Muscle of leg (tissue), 16 donors: Measurements from ENCODE around the gene LAMB2. TPM values are rescaled to one million over a fixed set of nuclear protein-coding genes. Genes with fewer than 3 reads are reported as not detected.

Experiments used
- DNase-seq: peaks from one replicate; pipeline ENCODE4 v3.0.0; 2013
- H3K27ac ChIP-seq: one replicate; pipeline ENCODE4 v1.5.1; 2013; ENCODE audit warnings: mild to moderate bottlenecking, low read length, control low read depth
- H3K27me3 ChIP-seq: one replicate; pipeline ENCODE4 v1.6.1; 2013; ENCODE audit warnings: low read length; ENCODE audit not compliant: control insufficient read depth, insufficient read depth
- H3K36me3 ChIP-seq: one replicate; pipeline ENCODE4 v1.6.1; 2013; ENCODE audit warnings: low read length; ENCODE audit not compliant: control insufficient read depth, insufficient read depth
- H3K4me1 ChIP-seq: one replicate; pipeline ENCODE4 v1.6.1; 2013; ENCODE audit warnings: low read length; ENCODE audit not compliant: control insufficient read depth, insufficient read depth
- H3K4me3 ChIP-seq: one replicate; pipeline ENCODE4 v1.5.1; 2013; ENCODE audit warnings: low read length, control low read depth
- H3K9me3 ChIP-seq: replicated peaks from 2 replicates; pipeline ENCODE4 v1.6.1; 2013; ENCODE audit warnings: low read depth, low read length; ENCODE audit not compliant: control insufficient read depth
- WGBS: methylation state at CpG from one replicate; pipeline ENCODE4 v1.1.5; 2013; ENCODE audit warnings: missing lambda C conversion rate; ENCODE audit not compliant: insufficient coverage; 5-methylcytosine and 5-hydroxymethylcytosine counted together
- long read RNA-seq, 11 donors: transcript quantifications; one replicate each; lab custom pipeline, GENCODE V29; 2026
- polyA plus RNA-seq, 8 donors: library from polyadenylated mRNA; unstranded; fragments of 120-200 nt; gene quantifications; one replicate each; pipeline versions ENCODE4 v1.2.1 to v1.2.3, GENCODE V29; 2013; ENCODE audit warnings: inconsistent platforms in 1 of 8, low replicate concordance in 1 of 8; ENCODE audit not compliant: insufficient read length in 8 of 8, insufficient read depth in 1 of 8
- total RNA-seq: library from RNA; stranded (reverse); fragments of 120-200 nt; gene quantifications from one replicate; pipeline ENCODE4 v1.2.4, GENCODE V29; 2013

Gene LAMB2
- 445 TPM for total RNA-seq
- 100 to 1,000 TPM; 350 to 408 (median 380) TPM for polyA plus RNA-seq
- long read RNA-seq, donor 1, full-length matches to known transcripts = 8 of 17 reads
- long read RNA-seq, donor 1, partial matches to known transcripts = 9 of 17 reads
- long read RNA-seq, donor 1, other reads (novel, unspliced or antisense) = 0 of 17 reads
- long read RNA-seq, donor 2 = 0 reads
- long read RNA-seq, donor 3, full-length matches to known transcripts = 23 of 50 reads
- long read RNA-seq, donor 3, partial matches to known transcripts = 27 of 50 reads
- long read RNA-seq, donor 3, other reads (novel, unspliced or antisense) = 0 of 50 reads
- long read RNA-seq, donor 4, full-length matches to known transcripts = 11 of 38 reads
- long read RNA-seq, donor 4, partial matches to known transcripts = 27 of 38 reads
- long read RNA-seq, donor 4, other reads (novel, unspliced or antisense) = 0 of 38 reads
- long read RNA-seq, donor 5, full-length matches to known transcripts = 33 of 174 reads
- long read RNA-seq, donor 5, partial matches to known transcripts = 141 of 174 reads
- long read RNA-seq, donor 5, other reads (novel, unspliced or antisense) = 0 of 174 reads
- long read RNA-seq, donor 6, full-length matches to known transcripts = 26 of 82 reads
- long read RNA-seq, donor 6, partial matches to known transcripts = 56 of 82 reads
- long read RNA-seq, donor 6, other reads (novel, unspliced or antisense) = 0 of 82 reads
- long read RNA-seq, donor 7, full-length matches to known transcripts = 19 of 66 reads
- long read RNA-seq, donor 7, partial matches to known transcripts = 47 of 66 reads
- long read RNA-seq, donor 7, other reads (novel, unspliced or antisense) = 0 of 66 reads
- long read RNA-seq, donor 8, transcript LAMB2-212 (2 exons, 412 nt) = major isoform, 6 of 45 reads
- long read RNA-seq, donor 8, partial matches to known transcripts = 35 of 45 reads
- long read RNA-seq, donor 8, other reads (novel, unspliced or antisense) = 0 of 45 reads
- long read RNA-seq, donor 9, full-length matches to known transcripts = 19 of 88 reads
- long read RNA-seq, donor 9, partial matches to known transcripts = 69 of 88 reads
- long read RNA-seq, donor 9, other reads (novel, unspliced or antisense) = 0 of 88 reads
- long read RNA-seq, donor 10, full-length matches to known transcripts = 22 of 49 reads
- long read RNA-seq, donor 10, partial matches to known transcripts = 27 of 49 reads
- long read RNA-seq, donor 10, other reads (novel, unspliced or antisense) = 0 of 49 reads
- long read RNA-seq, donor 11, full-length matches to known transcripts = 29 of 90 reads
- long read RNA-seq, donor 11, partial matches to known transcripts = 61 of 90 reads
- long read RNA-seq, donor 11, other reads (novel, unspliced or antisense) = 0 of 90 reads

DNA sequence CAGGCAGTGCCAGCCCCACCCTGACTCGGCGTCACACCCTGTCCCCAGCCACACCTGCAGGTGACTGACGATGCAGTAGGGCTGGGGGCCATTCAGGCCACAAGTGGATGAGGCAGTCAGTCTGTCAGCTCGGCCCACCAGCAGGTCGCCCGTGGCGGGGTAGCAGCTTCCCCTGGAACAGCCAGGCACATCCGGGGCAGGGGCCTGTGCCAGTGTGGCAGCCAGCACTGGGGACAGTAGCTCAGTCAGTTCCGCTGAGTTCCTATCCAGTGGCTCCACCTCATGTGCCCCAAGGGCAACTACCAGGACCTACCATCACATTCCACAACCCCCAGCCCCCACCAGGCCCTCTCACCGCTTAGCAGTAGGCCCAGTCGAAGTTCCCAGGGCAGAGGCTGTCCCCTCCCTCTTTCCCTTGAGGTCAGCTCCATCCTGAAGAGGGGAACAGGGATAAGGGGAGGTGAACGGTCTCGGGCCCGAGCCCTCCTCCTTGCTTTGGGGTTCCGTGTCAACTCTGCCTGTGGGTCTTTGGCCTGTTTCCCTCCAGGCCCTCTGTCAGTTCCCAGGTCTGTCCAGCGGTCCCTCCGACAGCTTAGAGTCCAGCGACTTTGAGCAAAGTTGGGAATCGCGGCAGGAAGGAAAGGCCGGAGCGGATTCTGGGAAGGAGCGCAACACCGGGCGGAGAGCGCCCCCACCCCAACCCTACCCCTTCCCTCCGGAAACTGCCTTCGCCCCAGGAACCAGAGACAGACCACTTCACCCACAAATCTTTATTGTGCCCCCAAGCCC, at the start of gene LAMB2:
LAMB2 (minus strand) TSS at position 614 of the 789 bp plus-strand sequence; CDS start at position 431, 183 bp downstream.
- peak; percentile 93 for DNase-seq
- 11% methylated on average over 11 of the region's 28 CpGs for WGBS
- peak within 1 kb of the TSS; percentile 87 for H3K27ac ChIP-seq
- no peaks in the 10 kb centered on the region for H3K9me3 ChIP-seq
- H3K4me1 ChIP-seq = peaks cover 33% of the 10 kb centered on the region
- H3K27me3 ChIP-seq = no peaks in the 10 kb centered on the region
- H3K36me3 ChIP-seq = peaks cover 40% of the 10 kb centered on the region
- peak within 1 kb of the TSS; percentile 95 for H3K4me3 ChIP-seq

DNA sequence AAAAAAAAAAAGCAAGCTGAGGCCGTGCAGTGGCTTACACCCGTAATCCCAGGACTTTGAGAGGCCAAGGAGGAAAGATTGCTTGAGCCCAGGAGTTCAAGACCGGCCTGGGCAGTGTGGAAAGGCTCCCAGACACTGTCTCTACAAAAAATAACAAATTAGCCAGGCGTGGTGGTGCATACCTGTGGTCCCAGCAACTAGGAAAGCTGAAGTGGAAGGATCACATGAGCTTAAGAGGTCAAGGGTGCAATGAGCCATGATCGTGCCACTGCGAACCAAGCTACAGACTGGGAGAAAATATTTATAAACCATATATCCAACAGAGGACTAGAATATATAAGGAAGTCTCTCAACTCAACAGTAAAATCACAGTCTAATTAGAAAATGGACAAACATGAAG, 48.5 kb upstream of the LAMB2 start:
- Histone ChIP-seq H3K4me3 (no peak overlapping the region), H3K27ac (no peak overlapping the region), H3K27me3 (no peaks in the 10 kb centered on the region), H3K9me3 (no peaks in the 10 kb centered on the region), H3K36me3 (peaks cover 20% of the 10 kb centered on the region), H3K4me1 (peaks cover 18% of the 10 kb centered on the region)
- no CpG with 5 or more reads among the region's 6 CpGs for WGBS
- DNase-seq = no peak

DNA sequence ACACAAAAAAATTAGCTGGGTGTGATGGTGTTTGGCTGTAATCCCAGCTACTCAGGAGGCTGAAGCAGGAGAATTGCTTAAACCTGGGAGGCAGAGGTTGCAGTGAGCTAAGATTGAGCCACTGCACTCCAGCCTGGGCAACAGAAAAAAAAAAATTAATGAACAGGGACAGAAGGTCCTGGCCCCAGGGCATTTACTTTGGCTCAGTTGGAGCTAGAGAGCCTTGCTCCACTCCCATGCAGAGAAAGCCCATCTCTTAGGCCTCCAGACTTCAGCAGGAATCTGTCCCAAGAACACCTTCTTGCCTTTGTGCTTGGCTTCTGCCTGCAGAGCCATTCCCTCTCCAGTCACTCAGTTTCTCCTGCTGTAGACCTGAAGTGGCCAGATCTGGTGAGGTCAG, 47.3 kb upstream of the LAMB2 start:
- no peak overlapping the region for H3K27ac ChIP-seq
- H3K4me3 ChIP-seq = no peak overlapping the region
- no peak for DNase-seq
- peaks cover 32% of the 10 kb centered on the region for H3K36me3 ChIP-seq
- no peaks in the 10 kb centered on the region for H3K9me3 ChIP-seq
- no peaks in the 10 kb centered on the region for H3K27me3 ChIP-seq
- H3K4me1 ChIP-seq = peaks cover 29% of the 10 kb centered on the region

DNA sequence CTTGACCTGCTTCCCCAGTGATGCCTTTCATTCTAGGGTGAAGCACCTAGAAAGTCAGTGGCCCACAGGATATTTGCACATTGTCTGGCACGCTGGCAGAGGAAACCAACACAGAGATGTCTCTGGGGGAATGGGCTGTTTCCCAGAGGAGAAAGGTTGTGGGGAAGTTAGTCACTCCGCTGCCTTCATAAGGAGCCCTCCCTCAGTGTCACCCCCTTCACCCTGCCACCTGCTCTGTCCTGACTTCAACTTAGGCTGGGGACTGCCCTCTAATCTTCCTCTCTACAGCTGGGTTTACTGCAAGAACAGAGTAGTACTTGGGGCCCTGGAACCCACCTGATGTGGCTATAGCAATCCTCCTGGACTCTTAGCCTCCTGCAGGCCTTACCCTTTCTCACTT, 44.2 kb upstream of the LAMB2 start:
- DNase-seq = no peak
- no peaks in the 10 kb centered on the region for H3K27me3 ChIP-seq
- no peak overlapping the region for H3K4me3 ChIP-seq
- H3K4me1 ChIP-seq = peaks cover 57% of the 10 kb centered on the region
- peaks cover 55% of the 10 kb centered on the region for H3K36me3 ChIP-seq
- WGBS = no CpG with 5 or more reads among the region's 2 CpGs
- no peaks in the 10 kb centered on the region for H3K9me3 ChIP-seq
- no peak overlapping the region for H3K27ac ChIP-seq

DNA sequence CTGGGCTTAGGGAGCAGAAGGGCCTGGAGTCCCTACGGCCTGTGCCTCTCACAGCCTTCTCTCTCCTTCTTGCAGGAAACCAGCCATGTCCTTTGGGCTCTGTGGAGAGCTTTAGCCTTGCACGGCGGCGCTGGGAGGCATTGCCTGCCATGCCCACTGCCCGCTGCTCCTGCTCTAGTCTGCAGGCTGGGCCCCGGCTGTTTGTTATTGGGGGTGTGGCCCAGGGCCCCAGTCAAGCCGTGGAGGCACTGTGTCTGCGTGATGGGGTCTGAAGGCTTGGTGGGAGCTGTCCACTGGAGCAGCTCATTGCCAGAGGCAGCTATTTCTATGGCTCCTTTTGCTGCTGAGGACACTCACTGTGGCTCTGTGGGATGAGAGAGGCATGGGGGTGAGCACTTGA, 42.7 kb upstream of the LAMB2 start:
- Histone ChIP-seq H3K9me3 (no peaks in the 10 kb centered on the region), H3K27ac (no peak overlapping the region), H3K36me3 (peaks cover 55% of the 10 kb centered on the region), H3K4me1 (peaks cover 65% of the 10 kb centered on the region), H3K4me3 (no peak overlapping the region), H3K27me3 (no peaks in the 10 kb centered on the region)
- DNase-seq = no peak
- 68% methylated on average over 5 of the region's 8 CpGs for WGBS

DNA sequence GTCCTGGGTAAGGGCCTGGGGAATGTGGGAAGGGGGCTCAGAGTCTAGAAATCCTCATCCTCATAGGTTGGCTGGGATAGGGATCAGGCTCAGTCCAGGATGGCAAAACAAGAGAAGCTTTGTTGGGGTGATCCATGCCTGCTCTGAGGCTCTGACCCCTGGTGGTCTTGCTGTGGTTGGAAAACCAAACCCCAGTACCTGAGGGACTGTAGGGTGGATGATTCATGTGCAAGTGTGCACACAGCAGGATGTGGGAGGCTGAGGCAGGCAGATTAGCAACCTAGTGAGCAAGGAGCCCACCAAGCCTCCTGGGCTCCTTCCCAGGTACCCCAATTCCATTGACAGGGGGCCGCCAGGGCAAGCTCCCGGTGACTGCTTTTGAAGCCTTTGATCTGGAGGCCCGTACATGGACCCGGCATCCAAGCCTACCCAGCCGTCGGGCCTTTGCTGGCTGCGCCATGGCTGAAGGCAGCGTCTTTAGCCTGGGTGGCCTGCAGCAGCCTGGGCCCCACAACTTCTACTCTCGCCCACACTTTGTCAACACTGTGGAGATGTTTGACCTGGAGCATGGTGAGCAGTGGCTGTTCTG, 41.6 kb upstream of the LAMB2 start:
- peak overlapping the region; percentile 84 for H3K27ac ChIP-seq
- H3K36me3 ChIP-seq = peaks cover 55% of the 10 kb centered on the region
- peaks cover 68% of the 10 kb centered on the region for H3K4me1 ChIP-seq
- H3K9me3 ChIP-seq = no peaks in the 10 kb centered on the region
- H3K27me3 ChIP-seq = no peaks in the 10 kb centered on the region
- no peak for DNase-seq
- no peak overlapping the region for H3K4me3 ChIP-seq
- 83% methylated on average over 5 of the region's 9 CpGs for WGBS

DNA sequence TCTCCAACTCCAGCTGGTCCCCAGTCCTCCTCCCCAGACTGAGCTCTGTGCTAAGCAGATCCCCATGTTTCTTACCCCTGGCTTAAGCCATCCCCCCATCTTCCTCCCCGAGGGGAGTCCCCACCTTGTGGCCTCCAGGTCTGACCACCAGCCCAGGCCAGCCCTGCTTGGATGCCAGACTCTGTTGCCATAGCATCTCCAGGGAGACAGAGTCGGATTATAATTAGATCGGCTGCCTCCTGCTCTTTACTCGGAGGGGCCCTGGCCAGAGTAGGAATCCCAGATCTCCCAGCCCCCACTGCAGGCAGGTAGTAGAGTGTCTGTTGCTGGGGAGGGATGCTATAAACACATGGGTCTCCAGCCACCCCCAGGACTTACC, 40.9 kb upstream of the LAMB2 start:
- no CpG with 5 or more reads among the region's 4 CpGs for WGBS
- Histone ChIP-seq H3K4me3 (peak overlapping the region; percentile 86), H3K27me3 (no peaks in the 10 kb centered on the region), H3K36me3 (peaks cover 51% of the 10 kb centered on the region), H3K4me1 (peaks cover 68% of the 10 kb centered on the region), H3K27ac (peak overlapping the region; percentile 84), H3K9me3 (no peaks in the 10 kb centered on the region)
- peak; percentile 61 for DNase-seq

DNA sequence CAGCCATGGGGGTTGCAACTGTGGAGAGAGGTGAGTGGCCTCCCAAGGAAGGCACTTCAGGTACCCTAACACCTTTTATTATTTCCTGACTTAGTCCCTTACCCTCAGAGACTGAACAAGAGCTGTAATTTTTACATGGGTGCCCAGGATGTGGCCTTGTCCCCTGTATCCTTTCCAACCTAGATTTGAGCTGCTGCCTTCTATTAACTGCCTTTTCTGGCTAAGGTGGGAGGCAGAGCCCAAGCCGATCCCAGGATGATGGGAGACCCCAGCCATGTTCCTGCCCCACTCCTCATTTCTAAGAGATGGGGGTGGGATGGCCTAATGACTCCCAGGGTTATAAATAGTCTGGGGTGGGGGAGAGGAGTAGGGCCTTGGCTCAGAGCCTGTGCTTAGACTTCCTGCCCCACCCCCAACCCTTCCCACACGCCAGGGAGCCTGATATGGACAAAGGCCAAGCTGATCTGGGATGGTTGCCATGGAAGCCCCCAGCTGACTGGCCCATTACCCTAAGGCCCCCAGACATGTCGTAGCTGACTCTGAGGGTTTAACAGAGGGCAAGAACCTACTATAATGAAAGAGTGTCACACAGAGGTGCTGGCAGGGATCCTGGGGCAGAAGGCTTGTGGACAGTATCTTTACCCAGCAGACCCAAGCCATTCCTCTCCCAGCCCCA, 40.4 kb upstream of the LAMB2 start:
- Histone ChIP-seq H3K27me3 (no peaks in the 10 kb centered on the region), H3K4me1 (peaks cover 68% of the 10 kb centered on the region), H3K27ac (peak overlapping the region; percentile 84), H3K9me3 (no peaks in the 10 kb centered on the region), H3K4me3 (peak overlapping the region; percentile 86), H3K36me3 (peaks cover 47% of the 10 kb centered on the region)
- WGBS = no CpG with 5 or more reads among the region's 3 CpGs
- DNase-seq = peak; percentile 74
